GM04503 (cell line): ENCODE measurements around the gene SDK1.

Experiments used
- DNase-seq: peaks from one replicate; pipeline ENCODE4 v3.0.0-alpha.2; 2012; ENCODE audit warnings: low read depth

SDK1 gene

GRCh38 chr7:3459111-3459510 lies 158.1 kb downstream of the SDK1 start:
- no peak for DNase-seq

GRCh38 chr7:3461923-3462322 lies 160.9 kb downstream of the SDK1 start:
- no peak for DNase-seq

GRCh38 chr7:3463696-3464095 lies 162.6 kb downstream of the SDK1 start:
- no peak for DNase-seq

GRCh38 chr7:3464900-3465622 lies 164.0 kb downstream of the SDK1 start:
- no peak for DNase-seq

GRCh38 chr7:3466261-3466660 lies 165.2 kb downstream of the SDK1 start:
- DNase-seq = no peak

GRCh38 chr7:3469641-3470040 lies 168.6 kb downstream of the SDK1 start:
- DNase-seq = no peak

GRCh38 chr7:3480197-3480596 lies 179.1 kb downstream of the SDK1 start:
- no peak for DNase-seq

- no peak for DNase-seq
Observed at GRCh38 chr7:3481435-3481834, 180.4 kb downstream of the SDK1 start.

GRCh38 chr7:3482147-3482921 lies 181.3 kb downstream of the SDK1 start:
- no peak for DNase-seq

GRCh38 chr7:3486841-3487240 lies 185.8 kb downstream of the SDK1 start:
- DNase-seq = no peak

- no peak for DNase-seq
Observed at GRCh38 chr7:3488829-3489228, 187.8 kb downstream of the SDK1 start.

- DNase-seq = no peak
Observed at GRCh38 chr7:3493499-3493898, 192.4 kb downstream of the SDK1 start.

GRCh38 chr7:3494947-3495346 lies 193.9 kb downstream of the SDK1 start:
- no peak for DNase-seq

- DNase-seq = no peak
Observed at GRCh38 chr7:3495530-3495929, 194.5 kb downstream of the SDK1 start.

GRCh38 chr7:3495954-3496353 lies 194.9 kb downstream of the SDK1 start:
- DNase-seq = no peak

GRCh38 chr7:3497796-3498195 lies 196.7 kb downstream of the SDK1 start:
- DNase-seq = no peak

GRCh38 chr7:3501671-3502070 lies 200.6 kb downstream of the SDK1 start:
- DNase-seq = no peak

GRCh38 chr7:3504384-3504783 lies 203.3 kb downstream of the SDK1 start:
- DNase-seq = no peak

GRCh38 chr7:3510101-3511020 lies 209.3 kb downstream of the SDK1 start:
- no peak for DNase-seq

GRCh38 chr7:3517344-3517743 lies 216.3 kb downstream of the SDK1 start:
- no peak for DNase-seq

GRCh38 chr7:3518546-3518945 lies 217.5 kb downstream of the SDK1 start:
- no peak for DNase-seq

- DNase-seq = no peak
Observed at GRCh38 chr7:3520206-3520605, 219.2 kb downstream of the SDK1 start.
